ENCODE measurements around the gene NGF. TPM values are rescaled to one million over a fixed set of nuclear protein-coding genes. Genes with fewer than 3 reads are reported as not detected.

NGF gene
- total RNA-seq, 2 experiments from 2014 or later: not detected

GRCh38 chr1:115322631-115323030 lies 15.4 kb downstream of the NGF start:
- Mint-ChIP-seq H3K4me1 (ENCODE audit: low read depth) (no peaks in the 10 kb centered on the region), H3K27me3 (peaks cover 9% of the 10 kb centered on the region), H3K9me3 (no peaks in the 10 kb centered on the region), H3K4me3 (no peak overlapping the region), H3K27ac (no peak overlapping the region), H3K36me3 (ENCODE audit: low read depth) (no peaks in the 10 kb centered on the region)
- intact Hi-C loops (cut with micrococcal nuclease): no loop called here
- TF ChIP-seq CTCF (IDR thresholded peaks at IDR 0.05): no peak
- no peak for DNase-seq
- CTCF ChIA-PET: no interaction called here
- POLR2A ChIA-PET: no interaction called here
- no peak for ATAC-seq

GRCh38 chr1:115320377-115320776 lies 17.7 kb downstream of the NGF start:
- DNase-seq: no peak
- no peaks in the 10 kb centered on the region for H3K4me1 Mint-ChIP-seq (ENCODE audit: low read depth)
- ATAC-seq: no peak
- CTCF ChIA-PET: no interaction called here
- no peak overlapping the region for H3K4me3 Mint-ChIP-seq
- intact Hi-C loops (cut with micrococcal nuclease): no loop called here
- no peak overlapping the region for H3K27ac Mint-ChIP-seq
- no peaks in the 10 kb centered on the region for H3K9me3 Mint-ChIP-seq
- TF ChIP-seq CTCF (IDR thresholded peaks at IDR 0.05): no peak
- POLR2A ChIA-PET: no interaction called here
- H3K36me3 Mint-ChIP-seq (ENCODE audit: low read depth): no peaks in the 10 kb centered on the region
- H3K27me3 Mint-ChIP-seq: peaks cover 8% of the 10 kb centered on the region

- POLR2A ChIA-PET: no interaction called here
- H3K4me1 Mint-ChIP-seq (ENCODE audit: low read depth): no peaks in the 10 kb centered on the region
- H3K9me3 Mint-ChIP-seq: no peaks in the 10 kb centered on the region
- no peak overlapping the region for H3K4me3 Mint-ChIP-seq
- CTCF ChIA-PET: no interaction called here
- H3K36me3 Mint-ChIP-seq (ENCODE audit: low read depth): no peaks in the 10 kb centered on the region
- intact Hi-C loops (cut with micrococcal nuclease): no loop called here
- H3K27me3 Mint-ChIP-seq: peaks cover 6% of the 10 kb centered on the region
- no peak for TF ChIP-seq CTCF (IDR thresholded peaks at IDR 0.05)
- ATAC-seq (no peak), DNase-seq (no peak)
- no peak overlapping the region for H3K27ac Mint-ChIP-seq
Observed at GRCh38 chr1:115319706-115320105, 18.3 kb downstream of the NGF start.

- intact Hi-C loops (cut with micrococcal nuclease): no loop called here
- no peak for ATAC-seq
- H3K9me3 Mint-ChIP-seq: no peaks in the 10 kb centered on the region
- no peak for TF ChIP-seq CTCF (IDR thresholded peaks at IDR 0.05)
- no peaks in the 10 kb centered on the region for H3K4me1 Mint-ChIP-seq (ENCODE audit: low read depth)
- POLR2A ChIA-PET: no interaction called here
- no peak for DNase-seq
- CTCF ChIA-PET: no interaction called here
- H3K27me3 Mint-ChIP-seq: peaks cover 2% of the 10 kb centered on the region
- no peak overlapping the region for H3K4me3 Mint-ChIP-seq
- no peak overlapping the region for H3K27ac Mint-ChIP-seq
- no peaks in the 10 kb centered on the region for H3K36me3 Mint-ChIP-seq (ENCODE audit: low read depth)
Observed at GRCh38 chr1:115317101-115318012, 20.7 kb downstream of the NGF start.

GRCh38 chr1:115314765-115315164 lies 23.3 kb downstream of the NGF start:
- ATAC-seq (no peak), DNase-seq (no peak)
- Mint-ChIP-seq H3K27me3 (peaks cover 2% of the 10 kb centered on the region), H3K4me1 (ENCODE audit: low read depth) (no peaks in the 10 kb centered on the region), H3K9me3 (no peaks in the 10 kb centered on the region), H3K27ac (no peak overlapping the region), H3K36me3 (ENCODE audit: low read depth) (no peaks in the 10 kb centered on the region), H3K4me3 (no peak overlapping the region)
- TF ChIP-seq CTCF (IDR thresholded peaks at IDR 0.05): no peak
- intact Hi-C loops (cut with micrococcal nuclease): no loop called here
- ChIA-PET POLR2A (no interaction called here), CTCF (no interaction called here)
